ENCODE measurements around the gene DOCK1.

Gene DOCK1

DNA sequence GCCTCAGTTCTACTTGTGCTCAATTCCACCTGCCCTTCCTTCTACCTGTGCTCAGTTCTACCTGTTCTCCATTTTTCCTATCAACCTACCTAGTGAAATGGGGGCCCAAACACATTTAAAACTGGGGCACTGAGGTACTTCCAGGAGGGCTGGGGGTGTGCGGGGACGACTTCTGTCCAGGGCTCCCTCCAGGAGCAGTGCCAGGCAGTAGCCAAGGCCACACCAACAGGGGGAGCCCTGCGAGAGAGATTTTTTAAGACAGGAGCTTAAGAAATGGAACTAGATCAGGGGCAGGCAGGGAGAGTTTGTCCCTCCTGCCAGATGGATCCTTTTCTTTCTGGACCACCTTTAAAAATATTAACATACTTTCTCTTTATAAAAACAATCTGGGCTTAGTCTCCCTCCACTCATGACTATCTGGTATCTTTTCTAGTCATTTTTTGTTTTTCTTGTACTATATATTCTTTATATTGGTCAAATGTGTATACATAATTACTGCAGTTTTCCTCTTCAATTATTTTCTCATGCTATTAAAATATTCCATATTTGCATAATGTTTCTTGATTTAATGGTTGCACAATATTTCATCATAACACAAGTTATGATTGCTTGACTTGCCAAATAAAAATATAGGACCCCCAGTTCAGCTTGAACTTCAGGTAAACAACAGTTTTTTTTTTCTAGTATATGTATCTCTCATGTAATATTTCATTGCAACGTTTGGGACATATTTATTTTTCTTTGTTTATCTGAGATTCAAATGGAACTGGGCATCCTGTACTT is 338.5 kb downstream of the DOCK1 start:
- peak; percentile 54 for DNase-seq

DNA sequence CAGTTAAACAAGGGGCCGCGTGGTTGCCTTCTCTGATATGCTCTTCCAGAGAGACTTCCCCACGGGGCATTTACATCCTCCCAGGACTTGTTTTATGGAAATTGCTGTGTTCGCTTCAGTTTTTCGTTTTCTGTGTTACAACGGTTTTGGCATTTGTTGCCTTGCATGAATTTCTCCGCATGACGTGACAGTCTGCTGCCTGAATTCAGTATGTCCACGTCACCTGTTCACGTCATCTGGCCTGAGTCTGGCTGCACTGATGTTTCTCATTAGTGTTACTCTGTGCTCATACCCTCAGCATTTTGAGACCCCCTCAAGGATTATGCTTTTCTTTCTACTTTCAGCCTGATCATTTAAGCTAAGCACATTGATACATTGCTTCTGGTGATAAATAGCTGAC is 340.2 kb downstream of the DOCK1 start:
- no peak for DNase-seq

DNA sequence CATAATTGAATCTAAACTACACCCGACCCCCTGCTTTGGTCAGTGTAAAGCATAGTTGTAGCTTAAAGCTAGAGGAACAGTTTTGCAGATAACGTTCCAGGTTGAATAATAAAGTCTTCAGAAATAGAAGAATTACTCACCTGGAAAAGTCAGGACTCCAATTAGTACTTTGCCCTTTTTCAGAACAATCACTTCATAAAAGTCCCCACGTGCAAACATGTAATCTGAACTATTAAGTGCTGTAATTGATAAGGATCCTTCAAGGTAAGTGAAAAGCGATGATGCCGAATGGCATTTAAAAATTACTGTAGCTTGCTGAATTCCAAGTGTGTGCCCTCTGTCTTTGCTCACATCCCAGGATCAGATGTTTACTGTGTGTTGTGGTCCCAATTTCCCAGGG is 344.8 kb downstream of the DOCK1 start:
- DNase-seq = no peak

DNA sequence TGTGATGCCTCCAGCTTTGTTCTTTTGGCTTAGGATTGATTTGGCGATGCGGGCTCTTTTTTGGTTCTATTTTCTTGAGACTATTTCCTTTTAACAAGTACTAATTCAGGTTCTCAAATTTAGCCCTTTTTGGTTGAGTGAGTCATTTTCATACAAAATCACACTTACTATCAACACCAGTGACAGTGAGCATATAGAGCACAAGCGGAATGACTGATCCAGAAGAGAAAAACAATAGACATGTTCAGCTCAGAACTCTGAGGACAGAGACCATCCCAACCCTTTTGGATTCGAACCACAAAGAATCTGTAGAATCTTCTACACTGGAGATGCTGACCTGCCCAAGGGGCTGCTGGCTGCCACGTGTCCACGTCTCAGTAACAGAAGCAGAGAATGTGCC is 347.6 kb downstream of the DOCK1 start:
- DNase-seq = no peak

DNA sequence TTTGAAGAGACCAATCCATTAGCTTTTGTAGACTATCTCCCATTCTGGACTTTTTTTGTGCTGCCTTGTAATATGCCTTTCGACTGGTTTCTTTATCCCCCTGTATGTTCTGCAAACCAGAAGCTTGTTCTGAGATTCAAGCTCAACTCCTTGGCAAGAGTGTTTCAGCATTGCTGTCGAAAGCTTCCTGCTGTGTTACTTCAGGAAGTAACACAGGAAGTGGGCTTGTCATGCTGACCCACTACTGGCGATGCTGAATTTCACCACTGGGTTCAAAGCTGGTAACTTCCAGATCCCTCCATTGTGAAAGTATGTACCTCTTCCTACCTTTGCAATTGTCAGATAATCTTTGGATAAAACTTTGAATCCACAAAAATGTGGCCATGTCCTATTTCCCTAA is 349.0 kb downstream of the DOCK1 start:
- no peak for DNase-seq

GRCh38 chr10:127257395-127257794 is 352.2 kb downstream of the DOCK1 start:
- no peak for DNase-seq

GRCh38 chr10:127259347-127259746 is 354.1 kb downstream of the DOCK1 start:
- DNase-seq = no peak

- no peak for DNase-seq
Observed at GRCh38 chr10:127262606-127263005, 357.4 kb downstream of the DOCK1 start.

GRCh38 chr10:127265288-127265687 is 360.1 kb downstream of the DOCK1 start:
- DNase-seq = no peak

DNA sequence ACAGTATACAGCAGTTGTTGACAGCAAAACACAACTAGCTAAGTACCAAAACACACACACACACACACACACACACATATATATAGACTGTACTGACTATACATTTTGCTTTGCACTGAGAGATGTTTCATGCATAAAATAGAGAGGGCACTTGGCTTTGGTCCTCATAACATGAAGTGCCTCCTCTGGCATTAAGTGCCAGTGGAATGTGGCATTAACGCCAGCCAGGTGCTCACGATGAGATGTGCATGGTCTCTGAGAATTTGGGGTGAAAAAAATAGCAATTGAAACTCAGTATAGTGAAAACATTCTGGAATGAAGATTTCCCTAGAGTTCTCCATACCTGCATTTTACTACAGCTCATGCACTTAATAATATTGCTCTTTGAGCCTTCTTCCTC is 361.2 kb downstream of the DOCK1 start:
- no peak for DNase-seq

GRCh38 chr10:127267442-127267841 is 362.2 kb downstream of the DOCK1 start:
- no peak for DNase-seq

- DNase-seq = no peak
Observed at GRCh38 chr10:127272076-127272475, 366.8 kb downstream of the DOCK1 start.

DNA sequence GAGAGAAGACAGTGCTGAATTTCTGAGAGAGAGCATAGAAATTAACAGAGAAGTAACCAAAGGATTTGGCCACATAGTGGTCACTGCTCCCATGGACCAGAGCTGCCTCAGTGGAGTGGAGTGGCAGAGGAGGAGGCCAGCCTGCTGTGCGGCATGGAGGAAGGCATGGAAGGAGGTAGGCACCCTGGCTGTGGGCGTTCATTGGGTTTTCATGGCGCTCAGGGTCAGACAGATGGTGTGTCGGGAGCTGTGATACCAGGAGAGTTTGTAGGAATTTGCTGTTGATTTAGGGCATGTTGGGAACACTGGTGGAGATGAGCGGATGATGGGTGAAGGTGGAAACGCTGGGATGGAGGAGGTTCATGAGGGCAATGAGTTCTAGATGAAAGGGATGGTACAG is 370.0 kb downstream of the DOCK1 start:
- DNase-seq = no peak

DNA sequence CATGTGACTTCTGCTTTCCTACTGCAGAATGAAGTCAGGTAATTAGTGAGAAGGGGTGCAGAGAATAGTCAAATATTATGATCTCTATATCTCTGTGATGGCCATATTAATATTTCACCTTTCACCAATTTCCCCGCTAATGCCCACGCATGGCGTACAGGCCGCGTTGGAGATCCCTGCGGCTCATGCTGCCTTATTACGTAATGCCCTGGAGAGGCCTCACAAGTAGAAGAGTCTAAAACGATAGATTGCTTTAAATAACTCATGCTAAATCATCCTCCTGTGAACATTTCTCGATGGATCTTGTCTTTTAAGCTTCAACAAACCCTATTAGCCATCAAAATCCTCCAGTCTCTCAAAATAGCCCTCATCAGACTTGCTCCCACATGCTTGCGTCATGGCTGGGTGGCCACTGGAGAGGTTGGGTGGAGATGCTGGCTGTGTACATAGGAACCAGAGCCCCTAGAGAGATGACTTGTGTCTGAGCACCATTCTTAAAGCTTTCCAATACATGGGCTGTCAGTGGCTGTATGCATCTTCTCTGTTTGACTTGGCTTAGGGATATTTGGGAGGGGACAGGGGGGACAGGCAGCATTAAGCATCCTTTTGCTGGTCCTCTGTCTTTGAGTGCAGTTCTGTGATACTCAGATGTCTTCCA is 370.7 kb downstream of the DOCK1 start:
- DNase-seq = peak; percentile 27

DNA sequence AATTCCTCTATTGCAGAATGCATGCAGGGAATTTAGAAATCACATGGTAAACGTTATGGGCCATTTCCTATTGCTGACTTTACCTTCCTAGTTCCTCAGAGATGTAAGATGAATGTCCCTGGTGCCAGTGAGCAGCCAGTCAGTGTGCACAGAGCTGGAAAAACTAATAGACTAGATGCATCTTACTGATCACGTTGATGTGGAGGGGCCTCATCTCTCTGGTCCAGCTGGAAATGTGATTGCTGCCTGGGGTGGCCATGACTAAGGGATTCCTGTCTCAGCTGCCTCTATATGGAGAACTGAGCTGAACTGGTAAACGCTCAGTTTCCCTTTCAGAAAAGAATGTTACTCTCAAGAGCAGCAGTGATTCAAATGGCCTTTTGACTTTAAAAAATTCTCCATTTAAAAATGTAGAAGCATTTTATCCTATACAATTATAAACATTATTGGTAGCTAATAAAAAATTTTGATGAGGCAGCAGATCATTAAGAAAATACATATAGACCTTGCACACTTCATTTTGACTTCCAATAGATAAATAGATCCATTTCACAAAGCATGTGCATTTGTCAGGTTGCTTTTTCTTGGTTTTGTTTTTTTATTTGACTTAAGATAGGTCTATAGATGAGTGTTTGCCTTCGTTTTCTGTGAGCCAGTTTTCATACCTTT is 371.7 kb downstream of the DOCK1 start:
- DNase-seq = no peak

GRCh38 chr10:127278001-127278400 is 372.8 kb downstream of the DOCK1 start:
- DNase-seq = no peak

- DNase-seq = no peak
Observed at GRCh38 chr10:127279334-127279774, 374.1 kb downstream of the DOCK1 start.

- DNase-seq = no peak
Observed at GRCh38 chr10:127280446-127280845, 375.2 kb downstream of the DOCK1 start.

- DNase-seq = no peak
Observed at GRCh38 chr10:127283017-127283416, 377.8 kb downstream of the DOCK1 start.

- DNase-seq = no peak
Observed at GRCh38 chr10:127283576-127283975, 378.3 kb downstream of the DOCK1 start.

DNA sequence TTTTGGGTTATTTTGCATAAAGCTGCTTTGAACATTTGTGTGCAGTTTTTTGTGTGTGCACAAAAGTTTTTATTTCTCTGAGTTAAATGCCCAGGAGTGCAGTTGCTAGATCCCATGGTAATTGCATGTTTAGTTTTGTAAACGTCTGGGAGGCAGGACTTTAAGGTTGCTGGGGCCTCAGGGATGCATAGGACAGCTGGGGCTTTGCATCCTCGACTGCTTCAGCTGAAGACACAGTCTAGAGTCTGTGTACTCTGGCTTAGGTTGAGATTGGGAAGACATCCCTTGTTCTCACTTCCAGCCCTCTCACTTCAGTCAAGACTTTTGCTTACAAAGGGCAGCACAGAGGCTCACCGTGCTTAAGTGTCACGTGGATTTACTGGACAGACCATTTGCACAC is 385.6 kb downstream of the DOCK1 start:
- no peak for DNase-seq

DNA sequence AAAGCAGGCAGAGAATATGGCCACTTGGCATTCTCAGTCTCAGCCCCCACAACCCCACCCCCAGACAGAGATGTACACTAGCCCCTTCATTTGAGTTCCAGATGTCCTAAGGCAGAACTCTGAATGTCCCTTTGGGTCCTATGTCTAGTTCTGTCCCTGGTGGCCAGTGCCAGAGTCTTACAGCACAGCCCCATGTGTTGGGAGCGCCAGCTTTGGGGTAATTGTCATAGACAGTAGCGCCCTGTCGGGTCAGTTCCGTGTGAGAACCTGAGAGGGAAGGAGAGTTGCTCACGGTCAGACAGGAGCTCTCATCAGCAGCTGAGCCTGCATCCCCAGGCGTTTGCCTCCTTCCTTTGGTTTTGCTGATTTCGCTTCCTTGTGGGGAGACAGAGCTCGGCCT is 386.1 kb downstream of the DOCK1 start:
- no peak for DNase-seq

DNA sequence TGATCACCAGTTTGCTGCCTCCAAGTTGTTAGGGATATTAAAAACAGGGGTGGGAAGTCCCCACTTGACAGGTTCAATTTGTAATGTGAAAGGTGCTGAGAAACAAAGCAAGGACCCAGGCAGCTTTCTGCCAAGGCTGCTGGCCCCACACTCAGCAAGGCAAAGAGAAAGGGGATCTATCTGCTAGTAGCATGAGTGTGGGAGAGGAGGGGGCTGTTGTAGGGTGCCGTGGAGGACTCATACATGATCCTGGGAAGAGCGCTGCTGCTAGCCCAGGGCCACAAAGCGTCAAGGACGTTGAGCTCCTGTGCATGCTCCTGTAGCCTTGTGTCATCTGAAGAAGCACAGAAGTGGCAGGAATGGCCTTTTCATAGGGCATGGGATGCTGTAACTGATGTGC is 387.7 kb downstream of the DOCK1 start:
- no peak for DNase-seq

- no peak for DNase-seq
Observed at GRCh38 chr10:127293640-127294039, 388.4 kb downstream of the DOCK1 start.

Measured in NCI-H1436 (cell line).